ENCODE data around the gene MAN1C1.

Gene MAN1C1

DNA sequence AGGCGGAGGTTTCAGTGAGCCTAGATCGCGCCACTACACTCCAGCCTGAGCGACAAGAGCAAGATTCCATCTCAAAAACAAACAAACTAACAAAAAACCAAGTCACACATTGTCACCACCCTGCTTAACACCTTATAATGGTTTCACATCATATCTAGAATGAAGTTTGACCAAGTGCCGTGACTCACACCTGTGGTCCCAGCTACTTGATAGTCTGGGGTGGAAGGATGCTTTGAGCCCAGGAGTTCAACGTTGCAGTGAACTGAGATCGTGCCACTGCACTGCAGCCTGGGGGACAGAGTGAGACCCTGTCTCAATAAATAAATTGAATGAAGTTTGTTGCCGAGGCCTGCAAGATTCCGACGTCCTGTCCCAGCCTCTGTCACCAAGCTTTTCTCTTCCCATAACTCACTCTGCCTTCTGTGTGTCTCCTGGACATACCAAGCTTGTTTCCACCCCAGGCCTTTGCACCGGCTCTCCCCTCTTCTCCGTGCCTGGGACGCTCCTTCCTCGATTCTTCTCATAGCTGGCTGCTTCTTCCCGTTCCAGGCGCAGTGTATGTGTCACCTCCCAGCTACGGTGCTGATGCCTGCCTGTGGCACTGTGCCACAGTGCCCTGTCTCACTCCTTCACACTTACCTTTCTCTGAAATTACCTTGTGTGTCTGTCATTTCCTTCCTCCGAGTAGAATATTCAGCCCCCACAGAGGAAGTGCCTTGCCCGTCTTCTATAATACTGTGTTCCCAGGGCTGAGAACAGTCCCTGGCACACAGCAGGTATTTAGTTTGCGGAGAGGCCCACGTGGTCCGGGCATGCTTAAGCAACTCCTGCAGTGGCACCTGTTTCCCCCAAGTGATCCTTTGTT lies 179.6 kb downstream of the MAN1C1 start:
- Histone ChIP-seq H3K9me3 (ENCODE audit: control insufficient read depth, insufficient read depth, low read length) (no peaks in the 10 kb centered on the region), H3K27me3 (ENCODE audit: control insufficient read depth, insufficient read depth, low read length) (no peaks in the 10 kb centered on the region), H3K27ac (ENCODE audit: low read length) (no peak overlapping the region), H3K36me3 (ENCODE audit: control insufficient read depth, insufficient read depth, low read length) (no peaks in the 10 kb centered on the region), H3K4me1 (ENCODE audit: control insufficient read depth, insufficient read depth, low read length) (no peaks in the 10 kb centered on the region; the same call in 1 of the 2 replicates), H3K4me3 (ENCODE audit: low read length) (no peak overlapping the region)
- no CpG with 5 or more reads among the region's 22 CpGs for WGBS (ENCODE audit: insufficient coverage, insufficient read length)
- DNase-seq (ENCODE audit: low read depth, low spot score) = no peak

DNA sequence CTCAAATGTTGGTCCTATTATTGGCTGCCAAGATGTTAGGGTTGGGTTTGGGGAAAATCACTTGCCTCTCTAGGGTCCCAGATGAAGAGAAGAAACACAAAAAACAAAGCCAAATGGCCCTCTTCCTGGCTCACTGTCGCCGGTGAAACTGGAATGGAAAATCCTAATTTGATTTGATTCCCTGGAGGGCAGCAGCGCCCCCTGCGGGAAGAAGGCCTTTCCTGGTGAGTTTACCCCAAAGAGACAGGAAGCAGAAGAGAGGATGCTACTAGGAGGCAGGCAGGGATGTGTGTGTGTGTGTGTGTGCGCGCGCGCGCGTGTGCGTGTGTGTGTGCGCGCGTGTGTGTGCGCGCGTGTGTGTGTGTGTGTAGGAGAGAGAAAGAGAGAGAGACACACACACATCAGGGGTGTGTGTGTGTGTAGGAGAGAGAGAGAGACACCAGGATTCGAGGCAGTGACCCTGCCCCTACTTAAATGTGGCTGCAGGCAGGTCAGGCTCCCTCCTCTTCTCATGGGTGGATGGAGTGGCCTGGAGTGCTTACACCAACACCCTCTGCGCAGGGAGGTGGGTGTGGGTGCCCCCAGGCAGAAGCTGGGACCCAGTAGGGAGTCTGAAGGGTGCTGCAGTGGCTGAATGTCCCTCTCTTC lies 180.3 kb downstream of the MAN1C1 start:
- Histone ChIP-seq H3K4me1 (ENCODE audit: control insufficient read depth, insufficient read depth, low read length) (no peaks in the 10 kb centered on the region; the same call in 1 of the 2 replicates), H3K36me3 (ENCODE audit: control insufficient read depth, insufficient read depth, low read length) (no peaks in the 10 kb centered on the region), H3K27me3 (ENCODE audit: control insufficient read depth, insufficient read depth, low read length) (no peaks in the 10 kb centered on the region), H3K27ac (ENCODE audit: low read length) (no peak overlapping the region), H3K4me3 (ENCODE audit: low read length) (no peak overlapping the region), H3K9me3 (ENCODE audit: control insufficient read depth, insufficient read depth, low read length) (no peaks in the 10 kb centered on the region)
- no CpG with 5 or more reads among the region's 19 CpGs for WGBS (ENCODE audit: insufficient coverage, insufficient read length)
- no peak for DNase-seq (ENCODE audit: low read depth, low spot score)

DNA sequence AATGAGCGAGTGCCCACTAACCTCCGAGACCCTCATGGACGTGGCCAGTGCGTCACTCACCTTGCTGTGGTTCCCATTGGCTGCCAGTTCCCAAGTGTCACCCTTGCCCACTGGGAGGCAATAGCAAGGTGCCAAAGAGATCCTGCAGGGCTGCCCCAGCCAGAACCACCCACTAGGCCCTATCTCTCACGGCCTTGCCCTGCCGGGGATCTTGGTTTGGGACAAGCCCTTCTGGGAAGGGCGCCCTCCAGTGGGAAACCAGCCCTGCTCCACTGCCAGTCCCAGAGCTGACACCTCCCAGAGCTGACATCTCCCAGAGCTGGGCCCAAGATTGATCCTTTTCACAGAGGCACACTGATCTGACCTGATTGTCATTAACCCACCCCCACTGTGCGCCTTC lies 181.3 kb downstream of the MAN1C1 start:
- no CpG with 5 or more reads among the region's 8 CpGs for whole genome bisulfite sequencing (ENCODE audit: insufficient coverage, insufficient read length)
- no peak overlapping the region for H3K27ac ChIP-seq (ENCODE audit: low read length)
- no peaks in the 10 kb centered on the region for H3K36me3 ChIP-seq (ENCODE audit: control insufficient read depth, insufficient read depth, low read length)
- no peak for DNase-seq (ENCODE audit: low read depth, low spot score)
- H3K4me1 ChIP-seq (ENCODE audit: control insufficient read depth, insufficient read depth, low read length) = no peaks in the 10 kb centered on the region; the same call in 1 of the 2 replicates
- H3K27me3 ChIP-seq (ENCODE audit: control insufficient read depth, insufficient read depth, low read length) = no peaks in the 10 kb centered on the region
- no peak overlapping the region for H3K4me3 ChIP-seq (ENCODE audit: low read length)
- no peaks in the 10 kb centered on the region for H3K9me3 ChIP-seq (ENCODE audit: control insufficient read depth, insufficient read depth, low read length)

DNA sequence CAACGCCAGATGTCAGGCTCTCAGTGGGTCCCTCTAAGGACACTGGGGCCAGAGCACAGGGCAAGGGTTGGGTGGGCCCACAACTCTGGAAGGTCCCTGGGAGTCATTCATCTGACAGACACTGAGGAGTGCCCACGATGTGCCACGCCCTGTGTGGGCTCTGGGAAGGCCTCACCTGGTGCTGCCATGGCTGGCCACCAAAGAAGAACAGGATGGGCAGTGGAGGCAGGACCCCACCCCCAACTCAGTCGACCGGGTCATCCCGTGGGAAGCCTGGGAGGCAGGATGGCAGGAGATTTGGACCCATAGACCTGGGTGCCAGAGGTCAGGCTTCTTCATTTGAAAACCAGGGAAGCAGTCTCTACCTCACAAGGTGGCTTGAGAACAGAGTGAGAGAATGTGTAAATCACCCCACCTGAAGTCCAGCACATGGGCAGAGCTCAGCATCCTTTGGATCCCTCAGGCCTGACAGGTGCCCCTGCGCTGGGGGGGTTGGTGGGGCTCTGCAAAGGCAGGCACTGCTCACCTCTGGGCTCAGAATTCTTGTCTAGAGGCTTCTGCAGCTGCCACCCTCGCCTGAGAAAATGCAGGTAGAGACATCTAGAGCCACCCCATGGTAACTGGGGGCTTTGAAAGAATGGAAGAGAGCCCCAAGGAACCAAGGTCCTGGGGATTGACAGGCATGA lies 182.2 kb downstream of the MAN1C1 start:
- WGBS (ENCODE audit: insufficient coverage, insufficient read length) = no CpG with 5 or more reads among the region's 8 CpGs
- DNase-seq (ENCODE audit: low read depth, low spot score) = no peak
- H3K27ac ChIP-seq (ENCODE audit: low read length) = no peak overlapping the region

DNA sequence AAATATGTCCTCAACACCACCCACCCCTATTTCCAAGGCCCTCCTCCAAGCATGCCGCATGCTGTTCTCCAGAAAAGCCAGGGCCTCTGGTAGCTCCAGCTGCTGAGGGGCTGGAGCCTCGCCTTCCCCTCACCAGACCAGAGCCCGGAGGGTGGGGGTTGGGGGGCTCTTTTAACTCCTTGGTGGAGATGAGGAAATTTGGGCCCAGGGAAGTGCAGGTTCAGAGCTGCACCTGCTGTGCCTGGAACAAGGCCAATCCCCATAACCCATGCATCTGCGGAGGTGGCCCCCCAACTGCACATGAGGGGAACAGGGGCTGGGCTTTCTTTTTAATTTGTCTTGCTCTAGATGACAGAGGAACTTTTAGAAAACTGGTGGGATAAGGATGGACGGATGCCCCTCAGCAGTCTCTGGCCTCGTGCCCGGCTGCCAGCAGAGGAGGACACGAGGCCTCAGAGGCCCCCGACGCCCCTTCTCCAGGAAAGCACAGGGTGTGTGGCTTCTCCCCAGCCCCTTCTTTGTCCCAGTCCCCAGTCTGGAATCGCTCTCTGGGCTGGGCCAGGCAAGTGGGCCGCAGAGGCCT lies 182.9 kb downstream of the MAN1C1 start:
- WGBS (ENCODE audit: insufficient coverage, insufficient read length) = no CpG with 5 or more reads among the region's 12 CpGs
- Histone ChIP-seq H3K27me3 (ENCODE audit: control insufficient read depth, insufficient read depth, low read length) (no peaks in the 10 kb centered on the region), H3K4me3 (ENCODE audit: low read length) (peak overlapping the region; percentile 24; the same call in 1 of the 2 replicates), H3K36me3 (ENCODE audit: control insufficient read depth, insufficient read depth, low read length) (no peaks in the 10 kb centered on the region), H3K27ac (ENCODE audit: low read length) (no peak overlapping the region), H3K4me1 (ENCODE audit: control insufficient read depth, insufficient read depth, low read length) (no peaks in the 10 kb centered on the region; the same call in 1 of the 2 replicates), H3K9me3 (ENCODE audit: control insufficient read depth, insufficient read depth, low read length) (no peaks in the 10 kb centered on the region)
- no peak for DNase-seq (ENCODE audit: low read depth, low spot score)

More for the DNA sequence above, 182.2 kb downstream of the MAN1C1 start:
- H3K4me3 ChIP-seq (ENCODE audit: low read length) = no peak overlapping the region
- no peaks in the 10 kb centered on the region for H3K9me3 ChIP-seq (ENCODE audit: control insufficient read depth, insufficient read depth, low read length)
- H3K36me3 ChIP-seq (ENCODE audit: control insufficient read depth, insufficient read depth, low read length) = no peaks in the 10 kb centered on the region
- no peaks in the 10 kb centered on the region; the same call in 1 of the 2 replicates for H3K4me1 ChIP-seq (ENCODE audit: control insufficient read depth, insufficient read depth, low read length)
- no peaks in the 10 kb centered on the region for H3K27me3 ChIP-seq (ENCODE audit: control insufficient read depth, insufficient read depth, low read length)

DNA sequence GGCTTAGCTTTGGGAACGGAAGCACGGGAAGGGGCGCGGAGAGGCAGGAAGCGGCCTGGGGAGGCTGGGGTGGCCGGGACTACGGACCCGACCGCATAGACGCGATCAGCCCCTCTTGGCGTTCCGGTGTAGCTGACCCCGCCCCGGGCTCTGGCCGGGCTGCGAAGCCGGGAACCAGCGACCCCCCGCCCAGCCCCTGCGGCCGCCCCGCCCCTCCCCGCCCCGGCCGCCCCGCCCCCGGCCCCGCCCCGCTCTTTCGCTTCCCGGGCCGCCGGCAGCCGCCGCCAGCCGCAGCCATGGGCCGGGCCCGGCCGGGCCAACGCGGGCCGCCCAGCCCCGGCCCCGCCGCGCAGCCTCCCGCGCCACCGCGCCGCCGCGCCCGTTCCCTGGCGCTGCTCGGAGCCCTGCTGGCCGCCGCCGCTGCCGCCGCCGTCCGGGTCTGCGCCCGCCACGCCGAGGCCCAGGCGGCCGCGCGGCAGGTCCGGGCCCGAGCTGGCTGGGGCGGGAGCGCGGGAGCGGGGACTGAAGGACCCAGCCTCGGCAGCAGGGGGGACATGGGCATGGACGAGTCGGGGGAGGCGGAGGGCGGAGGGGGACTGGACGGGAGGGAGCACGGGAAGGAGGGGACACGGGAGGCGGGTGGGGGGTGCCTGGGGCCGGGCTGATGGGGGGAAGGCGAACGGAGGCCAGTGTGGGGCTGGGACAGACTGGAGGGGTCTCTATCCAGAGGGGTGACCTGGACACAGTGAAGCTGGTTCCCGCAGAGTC lies 183.5 kb downstream of the MAN1C1 start, which contains the start of gene SELENON:
Gene SELENON, plus strand, starts transcription at position 259 of the 768 bp plus-strand sequence. Its CDS starts 38 bp downstream, at position 297.
- no CpG with 5 or more reads among the region's 91 CpGs for WGBS (ENCODE audit: insufficient coverage, insufficient read length)
- H3K4me1 ChIP-seq (ENCODE audit: control insufficient read depth, insufficient read depth, low read length) = no peaks in the 10 kb centered on the region; the same call in 1 of the 2 replicates
- H3K27me3 ChIP-seq (ENCODE audit: control insufficient read depth, insufficient read depth, low read length) = no peaks in the 10 kb centered on the region
- H3K4me3 ChIP-seq (ENCODE audit: low read length) = peak within 1 kb of the TSS; percentile 71; the same call in 1 of the 2 replicates
- no peaks in the 10 kb centered on the region for H3K9me3 ChIP-seq (ENCODE audit: control insufficient read depth, insufficient read depth, low read length)
- H3K36me3 ChIP-seq (ENCODE audit: control insufficient read depth, insufficient read depth, low read length) = no peaks in the 10 kb centered on the region
- no peak for DNase-seq (ENCODE audit: low read depth, low spot score)
- H3K27ac ChIP-seq (ENCODE audit: low read length) = no peak within 1 kb of the TSS

DNA sequence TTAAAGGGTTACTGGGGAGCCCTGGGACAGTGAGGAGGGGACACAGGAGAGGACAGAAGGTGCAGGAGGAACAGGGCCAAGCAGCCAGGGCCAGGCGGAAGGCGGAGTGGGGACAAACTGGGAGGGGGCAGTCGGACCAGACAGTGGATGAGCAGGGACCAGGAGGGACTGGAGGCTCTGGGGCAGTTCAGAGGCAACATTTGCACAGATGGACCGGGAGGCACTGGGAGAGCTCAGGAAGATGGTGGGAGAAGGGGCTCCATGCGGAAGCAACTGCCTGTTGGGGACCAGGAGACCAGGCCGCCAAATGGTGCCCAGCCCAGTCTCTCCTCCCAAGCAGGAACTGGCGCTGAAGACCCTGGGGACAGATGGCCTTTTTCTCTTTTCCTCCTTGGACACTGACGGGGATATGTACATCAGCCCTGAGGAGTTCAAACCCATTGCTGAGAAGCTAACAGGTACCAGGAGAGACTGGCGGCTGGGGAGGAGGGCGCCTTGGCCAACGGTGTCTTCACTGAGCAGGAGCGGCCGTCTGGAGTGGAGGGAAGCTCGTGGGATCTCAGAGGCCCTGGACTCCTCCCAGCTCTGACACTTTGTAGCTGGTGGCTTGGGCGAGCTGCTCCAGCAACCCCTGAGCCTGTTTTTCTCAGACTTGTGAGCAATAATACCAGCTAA lies 184.2 kb downstream of the MAN1C1 start:
- peak overlapping the region; percentile 71; the same call in 1 of the 2 replicates for H3K4me3 ChIP-seq (ENCODE audit: low read length)
- no peaks in the 10 kb centered on the region; the same call in 1 of the 2 replicates for H3K4me1 ChIP-seq (ENCODE audit: control insufficient read depth, insufficient read depth, low read length)
- no peaks in the 10 kb centered on the region for H3K9me3 ChIP-seq (ENCODE audit: control insufficient read depth, insufficient read depth, low read length)
- no peak overlapping the region for H3K27ac ChIP-seq (ENCODE audit: low read length)
- WGBS (ENCODE audit: insufficient coverage, insufficient read length) = no CpG with 5 or more reads among the region's 15 CpGs
- H3K36me3 ChIP-seq (ENCODE audit: control insufficient read depth, insufficient read depth, low read length) = peaks cover 1% of the 10 kb centered on the region; the same call in 1 of the 2 replicates
- no peak for DNase-seq (ENCODE audit: low read depth, low spot score)
- no peaks in the 10 kb centered on the region for H3K27me3 ChIP-seq (ENCODE audit: control insufficient read depth, insufficient read depth, low read length)

DNA sequence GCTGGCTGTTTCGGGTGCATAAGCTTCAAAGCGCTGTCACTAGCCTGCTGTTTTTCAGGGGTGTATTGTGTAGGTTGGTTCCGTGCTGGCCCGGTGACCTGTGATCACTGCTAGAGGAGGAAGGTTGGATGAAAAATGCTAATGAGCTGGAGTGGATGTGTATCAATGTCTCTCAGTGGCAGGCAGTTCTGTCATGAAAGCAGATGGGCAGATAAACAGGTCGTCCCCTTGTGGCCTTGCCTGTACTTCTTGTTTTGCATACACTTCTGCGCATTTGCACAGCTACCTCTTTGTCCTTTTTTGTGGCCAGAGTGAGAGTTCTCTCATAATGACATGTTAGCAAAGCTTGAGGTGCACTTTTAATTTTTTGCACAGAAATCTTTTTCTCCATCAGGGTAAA lies 186.3 kb downstream of the MAN1C1 start:
- H3K36me3 ChIP-seq (ENCODE audit: control insufficient read depth, insufficient read depth, low read length) = peaks cover 4% of the 10 kb centered on the region; the same call in 1 of the 2 replicates
- H3K27me3 ChIP-seq (ENCODE audit: control insufficient read depth, insufficient read depth, low read length) = no peaks in the 10 kb centered on the region
- H3K4me3 ChIP-seq (ENCODE audit: low read length) = no peak overlapping the region
- H3K27ac ChIP-seq (ENCODE audit: low read length) = no peak overlapping the region
- no peak for DNase-seq (ENCODE audit: low read depth, low spot score)
- no peaks in the 10 kb centered on the region; the same call in 1 of the 2 replicates for H3K4me1 ChIP-seq (ENCODE audit: control insufficient read depth, insufficient read depth, low read length)
- no peaks in the 10 kb centered on the region for H3K9me3 ChIP-seq (ENCODE audit: control insufficient read depth, insufficient read depth, low read length)
- no CpG with 5 or more reads among the region's 6 CpGs for WGBS (ENCODE audit: insufficient coverage, insufficient read length)

DNA sequence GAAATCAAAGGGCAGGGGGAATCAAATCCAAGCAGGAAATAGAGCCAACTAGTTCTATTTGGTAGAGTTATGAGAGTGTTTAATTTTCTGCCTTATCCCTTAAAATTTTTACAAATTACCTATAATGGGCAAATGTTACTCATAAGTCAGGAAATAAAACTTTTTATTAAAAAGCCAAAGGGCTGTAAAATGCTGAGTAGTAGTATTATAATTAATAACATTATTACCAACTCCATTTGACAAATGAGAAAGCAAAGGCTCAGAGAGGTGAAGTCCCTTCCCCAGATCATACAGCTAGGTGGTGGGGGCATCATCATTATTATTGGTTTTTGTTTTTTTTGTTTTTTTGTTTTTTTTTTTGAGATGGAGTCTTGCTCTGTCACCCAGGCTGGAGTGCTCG lies 186.8 kb downstream of the MAN1C1 start:
- H3K4me3 ChIP-seq (ENCODE audit: low read length) = no peak overlapping the region
- WGBS (ENCODE audit: insufficient coverage, insufficient read length) = no CpG with 5 or more reads among the region's 1 CpG

More for the DNA sequence above, 186.8 kb downstream of the MAN1C1 start:
- Histone ChIP-seq H3K9me3 (ENCODE audit: control insufficient read depth, insufficient read depth, low read length) (no peaks in the 10 kb centered on the region), H3K27me3 (ENCODE audit: control insufficient read depth, insufficient read depth, low read length) (no peaks in the 10 kb centered on the region), H3K4me1 (ENCODE audit: control insufficient read depth, insufficient read depth, low read length) (no peaks in the 10 kb centered on the region; the same call in 1 of the 2 replicates), H3K36me3 (ENCODE audit: control insufficient read depth, insufficient read depth, low read length) (peaks cover 9% of the 10 kb centered on the region), H3K27ac (ENCODE audit: low read length) (no peak overlapping the region)
- no peak for DNase-seq (ENCODE audit: low read depth, low spot score)
